Measurements from ENCODE around the gene FCAMR.

The FCAMR gene

DNA sequence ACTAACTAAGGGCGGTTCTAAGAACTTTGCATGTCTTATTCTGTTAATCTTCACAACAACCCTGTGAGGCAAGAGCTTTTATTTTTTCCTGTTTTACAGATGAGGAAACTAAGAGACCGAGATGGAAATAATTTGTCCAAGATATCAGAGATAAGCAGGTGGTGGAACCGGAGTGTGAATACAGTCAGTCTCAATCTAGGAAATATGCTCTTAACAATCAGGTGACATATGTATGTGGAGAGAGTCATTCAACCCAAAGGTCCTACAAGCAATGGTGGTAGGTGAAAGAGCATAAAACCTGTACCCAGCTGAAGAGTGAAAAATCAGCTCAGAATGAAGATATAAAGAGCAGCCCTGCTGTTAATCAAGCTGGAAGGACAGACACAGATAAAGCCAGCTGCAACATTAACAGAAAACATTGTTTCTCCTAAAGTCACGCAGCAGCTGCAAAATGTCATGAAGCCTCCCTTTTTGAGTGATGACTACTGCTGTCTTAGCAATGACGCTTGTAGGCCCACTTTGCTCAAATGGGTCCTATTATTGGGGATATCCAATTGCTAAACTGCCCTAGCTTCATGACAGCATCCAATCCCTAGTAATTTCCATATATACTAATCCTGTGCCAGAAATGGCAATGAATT, 30.5 kb upstream of the FCAMR start:
- DNase-seq = no peak

DNA sequence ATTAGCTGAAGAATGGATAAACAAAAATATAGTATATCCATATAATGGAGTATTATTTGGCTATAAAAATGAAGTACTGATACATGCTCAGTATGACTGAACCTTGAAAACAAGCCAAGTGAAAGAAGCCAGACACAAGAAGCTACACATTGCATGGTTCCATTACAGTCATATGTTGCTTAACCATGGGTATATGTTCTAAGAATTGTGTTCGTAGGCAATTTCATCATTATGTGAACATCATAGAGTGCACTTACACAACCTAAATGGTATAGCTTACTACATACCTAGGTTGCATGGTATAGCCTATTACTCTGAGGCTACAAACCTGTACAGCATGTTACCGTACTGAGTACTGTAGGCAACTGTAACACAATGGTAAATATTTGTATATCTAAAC, 28.6 kb upstream of the FCAMR start:
- no peak for DNase-seq

DNA sequence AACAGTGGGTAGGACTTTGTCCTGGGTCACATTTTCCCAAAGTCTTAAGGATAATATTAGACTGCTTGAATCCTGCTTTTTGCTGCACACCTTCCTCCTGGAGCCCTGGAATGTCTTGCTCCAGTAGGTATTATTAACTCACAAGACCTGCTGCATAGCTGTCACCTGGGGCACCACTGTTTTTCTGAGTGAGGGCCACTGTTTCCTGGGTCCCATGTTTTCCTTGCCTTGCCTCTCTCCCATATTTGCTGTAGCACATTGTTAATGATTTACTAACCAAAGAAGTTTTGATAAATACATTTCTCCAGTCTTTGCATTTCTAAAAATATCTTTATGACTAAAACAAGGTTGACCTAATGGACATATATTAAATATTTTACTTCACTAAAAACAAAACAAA, 22.5 kb upstream of the FCAMR start:
- DNase-seq = no peak

DNA sequence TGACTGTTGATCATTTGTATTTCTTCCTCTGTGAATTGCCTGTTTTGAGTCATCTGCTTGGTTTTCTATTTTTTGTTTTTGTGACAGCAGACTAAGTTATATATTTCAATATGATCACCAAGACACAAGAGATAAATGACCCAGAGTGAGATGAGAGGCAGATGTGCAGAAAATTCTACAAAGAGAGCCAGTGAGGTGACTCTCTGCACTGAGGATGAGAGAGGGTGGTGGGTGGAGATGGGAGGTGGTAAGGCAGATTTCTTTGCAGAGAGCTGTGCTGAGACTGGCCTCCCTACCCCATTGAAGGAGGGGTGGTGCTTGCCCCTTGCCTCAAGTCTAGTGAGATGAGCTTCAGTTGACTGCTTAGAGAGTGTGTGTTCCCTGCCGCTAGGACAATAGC, 17.6 kb upstream of the FCAMR start:
- DNase-seq = no peak

DNA sequence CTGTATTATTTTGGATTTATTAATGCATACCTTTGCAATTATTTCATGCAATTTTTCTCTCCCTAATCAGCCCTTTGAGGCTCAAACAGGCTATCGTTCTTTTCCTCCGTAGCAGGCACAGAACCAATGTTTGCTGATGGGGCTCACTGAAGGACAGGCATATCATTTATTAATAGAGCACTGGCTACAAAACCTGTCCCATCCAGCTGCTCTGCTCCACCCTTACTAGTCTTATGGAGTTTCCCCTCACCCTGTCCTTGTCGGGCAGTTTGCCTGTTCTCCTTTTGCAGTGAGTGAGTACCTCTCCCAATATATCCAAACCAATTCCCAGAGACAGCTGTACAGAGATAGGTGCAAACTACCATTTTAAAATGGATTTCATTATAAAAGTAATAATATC, 16.6 kb upstream of the FCAMR start:
- no peak for DNase-seq

DNA sequence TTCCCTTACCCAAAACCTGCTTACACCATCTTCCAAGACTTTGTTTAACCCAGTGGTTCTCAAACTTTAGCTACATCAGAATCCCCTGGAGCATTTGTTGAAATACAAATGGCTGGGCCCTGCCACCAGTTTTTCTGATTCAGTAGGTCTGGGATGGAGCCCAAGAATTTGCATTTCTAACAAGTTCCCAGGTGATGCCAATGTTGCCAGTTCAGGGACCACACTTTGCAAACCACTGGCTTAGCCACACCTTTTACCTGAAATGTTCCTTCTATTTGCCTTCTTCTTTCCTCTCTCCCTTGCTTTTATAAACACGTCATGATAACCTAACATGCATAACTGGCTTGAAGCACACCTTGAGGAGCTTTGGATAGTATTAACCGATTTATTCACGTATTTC, 16.1 kb upstream of the FCAMR start:
- no peak for DNase-seq

DNA sequence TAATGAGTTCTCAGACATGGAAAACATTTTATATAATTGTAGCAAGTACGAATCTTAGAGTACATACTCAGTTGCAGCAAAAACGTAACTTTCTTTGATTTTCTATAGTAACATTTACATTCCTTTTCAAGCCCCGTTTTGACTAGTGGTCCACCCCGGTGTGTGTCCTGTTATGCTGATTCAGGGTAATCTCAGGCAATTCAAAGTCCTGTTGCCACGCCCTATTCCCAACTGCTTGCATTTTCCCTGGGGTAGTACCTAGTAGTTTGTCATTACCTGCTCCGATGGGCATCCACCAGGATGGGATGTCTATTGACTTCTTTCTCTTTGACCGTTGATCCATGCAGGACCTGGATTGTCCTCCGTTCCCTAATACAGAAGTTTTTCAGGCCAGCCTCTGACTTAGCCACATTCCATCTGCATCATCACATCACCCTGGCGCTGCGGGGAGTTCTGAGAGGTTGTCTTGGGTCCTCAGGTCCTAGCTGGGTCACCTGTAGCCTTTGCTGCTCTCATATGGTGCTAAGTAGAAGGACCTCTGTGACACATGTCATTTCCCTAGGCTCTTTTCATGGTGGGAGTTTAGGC, 15.0 kb upstream of the FCAMR start:
- DNase-seq = no peak

DNA sequence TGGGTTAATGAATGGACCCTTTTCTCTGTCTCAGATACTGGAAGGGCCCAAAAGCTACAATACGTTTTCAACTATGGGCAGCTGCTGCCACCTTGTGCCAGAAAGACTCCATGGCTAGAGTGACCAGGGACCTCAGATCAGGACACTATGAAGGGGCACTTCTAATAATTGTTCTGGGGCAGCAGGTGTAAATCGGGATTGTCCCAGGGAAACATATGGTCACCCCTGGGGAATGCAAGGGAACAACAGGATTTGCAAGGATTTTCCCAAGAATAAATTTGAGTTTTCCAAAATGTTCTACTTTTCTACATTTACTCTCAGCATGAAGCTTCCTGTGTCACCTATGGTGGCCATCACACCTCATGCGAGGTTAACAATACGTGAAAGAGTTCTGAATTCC, 12.0 kb upstream of the FCAMR start:
- DNase-seq = peak in 33 of 51 donors; percentile 3 to 74 (median 38)

DNA sequence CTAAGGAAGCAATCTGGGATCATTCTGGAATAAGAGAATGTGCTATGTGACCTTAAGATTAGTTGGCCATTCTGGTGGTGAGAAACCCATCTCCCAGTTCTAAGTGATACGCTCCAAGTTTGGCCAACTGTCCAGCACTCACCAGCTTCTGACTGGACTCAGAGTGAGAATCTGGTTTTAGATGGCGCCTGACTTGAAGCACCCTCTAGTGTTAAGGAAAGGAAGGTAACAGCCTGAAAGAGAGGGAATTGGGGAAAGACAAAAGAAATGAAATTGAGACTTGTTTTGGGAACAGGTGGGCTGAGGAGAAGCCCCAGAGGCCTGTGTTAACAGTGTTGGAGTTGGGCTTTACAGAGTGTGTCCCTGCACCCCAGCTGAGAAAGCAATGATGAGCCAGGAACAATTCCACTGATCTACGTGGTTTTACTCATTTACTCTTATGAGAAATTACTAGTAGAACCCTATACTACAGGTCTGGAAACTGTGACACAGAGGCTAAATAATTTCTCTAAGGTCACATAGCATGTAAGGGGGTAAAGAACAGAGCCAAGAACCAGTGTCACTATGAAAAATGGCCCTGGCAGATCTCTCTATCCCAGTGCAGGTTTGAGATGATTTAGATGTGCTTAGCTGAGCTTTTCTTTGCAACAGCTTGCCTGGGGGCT, 9.3 kb upstream of the FCAMR start:
- no peak for DNase-seq

DNA sequence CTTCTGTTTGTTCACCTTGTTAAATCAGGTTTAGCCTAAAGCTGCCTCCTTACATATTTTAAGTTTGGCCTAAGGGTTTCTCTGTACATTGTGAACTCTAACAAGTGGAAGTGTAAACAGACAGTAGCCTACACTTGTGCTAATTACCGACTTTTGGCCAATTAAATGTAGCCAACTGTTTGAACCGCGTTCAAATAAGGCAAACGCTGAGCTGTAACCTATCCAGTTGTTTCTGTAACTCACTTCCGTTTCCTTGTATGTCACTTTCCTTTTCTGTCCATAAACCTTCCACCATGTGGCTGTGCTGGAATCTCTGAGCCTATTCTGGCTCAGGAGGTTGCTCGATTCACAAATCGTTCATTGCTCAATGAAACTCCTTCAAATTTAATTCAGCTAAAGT, 8.0 kb upstream of the FCAMR start:
- DNase-seq = no peak

DNA sequence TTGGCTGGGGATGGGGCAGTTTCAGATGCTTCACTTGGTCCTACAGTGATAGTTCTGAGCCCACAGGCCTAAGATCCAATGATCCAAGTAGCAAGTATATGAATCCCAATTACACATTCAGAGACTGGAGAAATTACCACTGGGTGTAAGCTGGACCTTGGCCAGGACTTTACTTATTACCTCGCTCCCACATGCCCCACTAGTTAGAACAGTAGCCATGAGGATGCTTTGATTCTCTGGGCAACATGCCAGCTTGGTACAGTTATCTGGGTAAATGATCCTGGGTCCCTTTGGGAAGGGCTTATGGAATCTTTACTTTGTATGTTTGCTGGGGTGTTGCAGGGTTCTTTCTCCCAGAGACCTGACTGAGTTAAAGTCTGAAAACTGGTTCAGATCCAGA, 5.0 kb upstream of the FCAMR start:
- DNase-seq = no peak

DNA sequence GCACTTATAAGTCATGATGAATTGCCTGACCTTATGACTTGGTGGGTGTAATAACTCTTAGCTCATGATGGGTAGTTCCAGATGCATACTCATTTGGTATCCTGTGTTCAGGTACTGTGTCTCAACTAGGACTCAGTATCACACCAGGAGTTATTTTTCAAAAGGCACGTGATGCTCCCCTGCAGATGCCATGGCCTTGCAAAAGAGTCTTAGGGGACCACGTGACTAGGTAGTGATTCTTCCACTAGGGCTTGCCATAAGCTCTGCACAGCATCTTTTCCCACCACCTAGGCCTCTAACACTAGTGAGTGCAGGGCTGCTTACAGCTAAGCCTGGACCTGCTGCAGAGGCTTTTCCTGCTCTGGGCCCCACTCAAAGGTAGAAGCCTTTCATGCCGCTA, 3.9 kb upstream of the FCAMR start:
- no peak for DNase-seq

DNA sequence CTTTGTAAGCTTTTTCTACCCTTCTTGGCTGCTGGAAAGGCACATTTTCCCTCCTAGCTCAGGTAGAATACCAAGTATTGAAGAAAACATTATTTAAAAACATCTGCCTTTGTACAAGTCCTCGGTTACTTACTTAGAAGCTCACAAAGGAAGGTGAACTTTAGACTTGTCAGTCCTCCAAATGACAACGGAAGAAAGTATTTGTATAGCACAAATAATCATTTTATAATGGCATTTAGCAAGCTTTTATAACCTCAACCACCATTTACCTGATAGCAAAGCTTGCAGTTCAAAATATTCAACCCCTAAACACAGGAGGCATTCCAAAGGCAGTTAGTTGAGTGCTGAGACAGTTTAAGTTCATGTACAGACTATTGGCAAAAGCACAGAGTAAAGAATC, 2.5 kb upstream of the FCAMR start:
- no peak for DNase-seq

DNA sequence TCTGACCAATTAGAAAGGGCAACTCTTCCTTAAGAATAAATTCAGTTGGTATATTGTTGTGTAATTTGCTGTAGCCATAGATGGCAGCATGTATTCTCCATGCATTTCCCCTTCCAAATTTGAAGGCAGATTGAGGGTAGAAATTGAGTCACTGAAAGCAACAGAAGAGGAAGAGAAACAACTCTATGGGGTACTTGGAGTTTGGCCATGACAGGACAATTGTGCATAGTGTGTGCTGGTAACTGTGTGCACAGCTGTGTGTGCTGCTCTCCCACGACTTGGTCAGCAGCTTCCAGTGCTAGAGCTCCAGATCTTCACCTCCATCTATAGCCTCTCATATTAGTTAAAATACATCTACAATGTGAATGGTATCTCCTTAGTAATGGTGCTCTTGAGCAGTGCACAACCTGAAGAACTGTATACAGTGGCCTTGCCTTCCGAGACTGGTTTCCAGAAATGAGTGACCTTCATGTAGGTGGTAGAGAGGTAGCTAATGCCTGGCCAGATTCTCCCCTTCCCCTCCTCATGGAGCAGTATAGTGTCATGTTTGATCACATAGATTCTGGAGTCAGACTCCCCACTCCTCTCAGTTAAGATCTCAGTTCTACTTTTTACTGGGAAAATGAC, 882 bp upstream of the FCAMR start:
- no peak for DNase-seq

DNA sequence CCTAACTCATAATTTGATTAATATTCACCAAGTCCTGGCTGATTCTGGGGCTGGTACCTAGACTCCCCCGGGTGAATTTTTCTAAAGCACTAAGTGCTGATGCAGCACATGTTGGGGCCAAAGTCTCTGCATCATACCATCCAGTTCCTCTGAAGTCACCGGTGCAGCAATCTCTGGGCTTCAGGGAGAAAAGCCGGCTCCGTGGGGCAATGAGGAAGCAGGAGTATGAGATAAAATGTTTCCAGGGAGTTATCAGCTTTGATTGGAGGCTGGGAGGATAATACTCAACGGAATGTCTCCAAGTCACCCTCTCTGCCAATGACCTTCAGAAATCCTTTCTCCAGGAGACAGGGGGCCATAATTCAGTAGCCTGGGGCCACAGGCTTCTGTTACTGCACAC, 1.2 kb downstream of the FCAMR start:
- DNase-seq = no peak

DNA sequence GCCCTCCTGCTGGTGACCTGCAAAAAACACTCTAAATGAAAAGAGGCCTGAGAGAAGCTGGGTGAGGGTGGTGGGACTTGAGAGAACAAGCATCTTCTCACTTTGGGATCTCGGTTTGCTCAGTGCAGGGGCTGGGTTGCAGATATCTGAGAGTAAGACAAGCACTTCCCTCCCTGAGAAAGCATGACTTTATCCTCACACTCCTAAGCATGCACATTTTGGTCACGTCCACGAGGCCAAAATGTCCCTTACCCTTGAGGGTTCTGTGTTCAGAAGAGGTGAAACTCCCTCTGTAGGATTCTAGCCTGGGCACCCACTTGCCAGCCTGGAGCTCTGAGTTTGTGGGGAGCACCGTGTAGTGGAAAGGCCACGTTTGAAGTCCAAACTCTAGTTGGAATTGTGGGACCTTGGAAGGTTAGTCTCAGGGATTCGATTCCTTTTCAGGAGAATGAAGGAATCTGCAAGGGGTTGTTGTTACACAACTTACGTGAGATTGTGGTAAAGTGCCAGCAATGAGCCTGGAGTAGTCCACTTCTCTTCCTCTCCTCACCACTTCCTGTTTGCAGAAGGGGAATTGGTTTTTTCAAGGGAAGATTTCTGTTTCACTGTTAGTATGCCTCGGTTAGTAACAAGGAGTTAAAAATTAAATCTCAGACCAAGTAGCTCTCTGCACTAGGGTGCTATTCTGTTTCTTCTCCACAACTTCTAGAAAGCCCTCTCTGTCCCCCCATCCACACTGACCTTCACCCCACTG, 3.0 kb downstream of the FCAMR start:
- peak in 1 of 51 donors; percentile 32 for DNase-seq

DNA sequence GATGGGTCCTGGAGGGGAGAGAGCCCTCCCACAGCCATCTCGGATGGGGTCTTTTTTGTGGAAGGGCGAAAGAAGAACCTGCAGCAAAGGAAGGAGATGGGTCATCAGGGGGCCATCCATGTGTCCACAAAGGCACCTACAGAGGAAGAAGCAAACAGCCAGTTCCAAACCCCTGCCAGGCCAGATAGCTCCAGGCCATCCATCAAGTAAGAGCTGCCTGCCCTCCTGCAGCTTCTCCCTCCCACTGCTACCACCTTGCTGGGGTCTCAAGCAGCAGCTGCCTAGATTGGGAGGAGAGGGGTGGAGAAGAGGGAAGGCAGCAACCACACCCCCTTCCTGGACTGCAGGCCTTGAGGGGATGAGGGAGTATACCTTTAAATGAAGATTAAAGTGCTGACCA, 4.5 kb downstream of the FCAMR start:
- no peak for DNase-seq

DNA sequence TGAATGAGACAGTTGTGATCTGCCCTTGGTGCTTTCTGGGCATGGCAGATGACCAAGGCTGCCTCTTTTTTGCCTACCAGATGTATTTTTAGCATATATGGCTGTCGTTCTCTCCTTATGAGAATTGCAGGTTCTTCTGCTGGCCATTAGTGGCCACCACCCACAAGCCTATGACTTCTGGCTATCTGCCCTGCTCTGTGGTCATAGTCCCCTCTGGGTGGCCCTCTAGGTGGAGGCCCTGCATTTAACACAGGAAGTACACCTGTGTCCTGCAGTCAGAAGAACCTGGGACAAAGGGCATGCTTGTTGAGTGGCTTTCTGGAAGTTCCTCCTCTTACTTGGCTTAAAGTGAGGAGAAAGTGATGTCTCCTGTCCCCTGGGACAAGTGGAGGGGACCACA, 6.5 kb downstream of the FCAMR start:
- no peak for DNase-seq

DNA sequence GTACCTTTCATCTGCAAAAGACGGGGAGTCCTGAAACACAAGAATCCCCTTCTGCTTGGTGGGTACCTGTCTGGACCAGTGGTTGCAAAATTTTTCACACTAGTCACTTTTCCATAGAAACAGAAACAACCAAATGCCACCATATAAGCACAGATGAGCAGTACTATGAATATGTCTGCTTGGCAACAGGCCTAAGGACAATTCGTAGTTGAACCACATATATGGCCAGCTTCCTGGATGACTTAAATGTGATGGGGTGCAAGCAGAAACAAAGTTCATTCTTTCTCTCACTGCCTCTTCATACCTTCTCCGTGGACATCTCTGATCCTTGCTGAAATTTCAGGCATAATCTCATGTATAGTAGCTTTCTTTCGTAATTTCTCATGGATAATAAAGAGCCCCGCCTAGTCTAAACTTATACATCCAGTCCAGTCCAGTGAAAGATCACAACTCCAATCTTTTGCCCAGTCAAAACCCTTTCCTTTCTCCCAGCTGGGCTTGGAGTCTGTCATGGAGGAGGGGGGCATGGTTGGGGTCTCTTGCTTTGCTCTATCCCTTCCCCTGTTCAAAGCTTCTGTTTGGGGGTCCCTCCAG, 7.0 kb downstream of the FCAMR start:
- DNase-seq = no peak

DNA sequence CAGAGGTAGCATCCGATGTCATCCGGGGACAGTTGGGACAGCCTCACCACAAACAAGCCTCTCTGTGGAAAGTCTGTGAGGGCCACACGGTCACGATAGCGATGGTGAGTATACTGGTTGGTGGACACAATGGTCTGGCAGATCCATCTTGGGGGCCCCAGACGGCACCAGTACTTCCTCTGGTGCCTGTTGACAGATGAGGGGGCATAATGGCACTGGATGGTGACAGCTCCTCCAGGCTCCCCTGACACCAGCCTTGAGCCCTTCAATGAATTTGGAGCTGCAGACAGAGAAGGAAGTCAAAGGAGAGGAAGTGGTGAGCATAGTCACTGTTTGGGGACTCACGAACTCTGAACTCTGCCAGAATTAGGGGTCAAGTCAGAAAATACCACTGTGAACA, 8.0 kb downstream of the FCAMR start:
- no peak for DNase-seq

DNA sequence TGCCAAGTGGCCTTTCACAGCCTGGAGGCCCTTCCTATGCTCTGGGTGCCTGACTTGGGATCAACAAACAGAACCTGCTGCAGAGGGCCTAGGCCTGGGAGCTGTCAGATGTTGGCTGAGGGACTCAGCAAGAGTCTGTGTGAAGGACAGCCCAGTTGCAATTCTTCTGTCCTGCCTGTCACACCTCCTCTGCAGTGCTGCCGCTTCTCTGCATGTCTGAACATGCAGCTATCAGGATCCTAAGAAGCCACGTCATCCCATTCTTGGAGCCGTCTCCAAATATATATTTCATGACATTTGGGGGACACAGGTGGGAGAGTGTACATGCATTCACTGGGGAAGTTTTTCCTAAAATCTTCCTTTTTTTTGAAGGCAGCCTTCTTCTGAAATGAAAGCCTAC, 8.6 kb downstream of the FCAMR start:
- no peak for DNase-seq

All from hypothalamus (tissue), 51 donors.